NCI-H1694 treated with DMSO at 0.1 percent for 48 hours (cell line): ENCODE measurements around the gene LRATD1.
A peak's percentile ranks its signal among the peaks of the same experiment; 100 is the strongest.
"Not testable (repeated sequence)": the region's sequence is repeated elsewhere in the genome, so short reads cannot be mapped to it uniquely, and the experiment has no call there.

Experiments used
- DNase-seq: peaks from one replicate; lab custom pipeline; 2025; lab: John Stamatoyannopoulos, UW

Gene LRATD1

GRCh38 chr2:14632133-14632936 is at the start of gene LRATD1:
LRATD1 (plus strand) TSS chr2:14632717; CDS start chr2:14633980, 1,263 bp downstream.
- peak; percentile 62 for DNase-seq

GRCh38 chr2:14583059-14583458 is 49.5 kb upstream of the LRATD1 start:
- DNase-seq = no peak

GRCh38 chr2:14583802-14584201 is 48.7 kb upstream of the LRATD1 start:
- DNase-seq = no peak

GRCh38 chr2:14587119-14587518 is 45.4 kb upstream of the LRATD1 start:
- DNase-seq = no peak

GRCh38 chr2:14601156-14601770 is 31.3 kb upstream of the LRATD1 start:
- no peak for DNase-seq

GRCh38 chr2:14602309-14602708 is 30.2 kb upstream of the LRATD1 start:
- DNase-seq = no peak

GRCh38 chr2:14603676-14604075 is 28.8 kb upstream of the LRATD1 start:
- DNase-seq = no peak

GRCh38 chr2:14608245-14608644 is 24.3 kb upstream of the LRATD1 start:
- DNase-seq = no peak

- DNase-seq = no peak
Observed at GRCh38 chr2:14614017-14614416, 18.5 kb upstream of the LRATD1 start.

- no peak for DNase-seq
Observed at GRCh38 chr2:14615121-14615520, 17.4 kb upstream of the LRATD1 start.

GRCh38 chr2:14615760-14616159 is 16.8 kb upstream of the LRATD1 start:
- DNase-seq = no peak

- no peak for DNase-seq
Observed at GRCh38 chr2:14616342-14616741, 16.2 kb upstream of the LRATD1 start.

DNA sequence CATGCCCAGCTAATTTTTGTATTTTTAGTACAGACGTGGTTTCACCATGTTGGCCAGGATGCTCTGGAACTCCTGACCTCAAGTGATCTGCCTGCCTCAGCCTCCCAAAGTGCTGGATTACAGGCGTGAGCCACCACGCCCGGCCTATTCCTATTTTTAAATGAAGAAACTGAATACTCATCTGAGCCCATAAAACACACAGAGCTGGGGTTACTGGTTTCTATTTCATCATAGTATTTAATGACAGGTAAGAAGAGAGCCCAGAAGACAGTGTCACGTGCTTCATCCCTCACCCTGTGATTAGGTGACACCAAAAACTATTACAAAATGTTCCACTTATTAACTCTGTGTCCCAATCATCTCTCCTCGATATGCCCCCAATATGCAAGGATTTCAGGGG is 15.6 kb upstream of the LRATD1 start:
- no peak for DNase-seq

- DNase-seq = no peak
Observed at GRCh38 chr2:14619441-14619840, 13.1 kb upstream of the LRATD1 start.

DNA sequence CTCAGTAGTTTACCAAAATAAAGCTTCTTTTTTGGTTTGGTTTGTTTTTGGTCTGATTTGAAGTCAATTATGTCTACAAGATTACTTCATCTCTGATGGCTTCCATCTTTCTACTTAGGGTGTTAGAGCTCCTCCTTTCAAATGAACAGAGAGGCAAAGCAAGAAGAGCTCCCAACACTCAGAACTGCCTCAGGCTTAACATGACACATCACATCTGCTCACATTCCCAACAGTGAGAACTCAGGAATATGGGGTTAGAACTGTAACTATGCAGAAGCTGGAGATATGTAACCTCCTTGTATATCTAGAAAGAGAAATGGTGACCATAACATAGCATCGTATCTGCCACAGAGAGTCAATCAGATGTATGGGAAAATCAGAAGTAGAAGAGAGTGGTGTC is 11.4 kb upstream of the LRATD1 start:
- DNase-seq = no peak

DNA sequence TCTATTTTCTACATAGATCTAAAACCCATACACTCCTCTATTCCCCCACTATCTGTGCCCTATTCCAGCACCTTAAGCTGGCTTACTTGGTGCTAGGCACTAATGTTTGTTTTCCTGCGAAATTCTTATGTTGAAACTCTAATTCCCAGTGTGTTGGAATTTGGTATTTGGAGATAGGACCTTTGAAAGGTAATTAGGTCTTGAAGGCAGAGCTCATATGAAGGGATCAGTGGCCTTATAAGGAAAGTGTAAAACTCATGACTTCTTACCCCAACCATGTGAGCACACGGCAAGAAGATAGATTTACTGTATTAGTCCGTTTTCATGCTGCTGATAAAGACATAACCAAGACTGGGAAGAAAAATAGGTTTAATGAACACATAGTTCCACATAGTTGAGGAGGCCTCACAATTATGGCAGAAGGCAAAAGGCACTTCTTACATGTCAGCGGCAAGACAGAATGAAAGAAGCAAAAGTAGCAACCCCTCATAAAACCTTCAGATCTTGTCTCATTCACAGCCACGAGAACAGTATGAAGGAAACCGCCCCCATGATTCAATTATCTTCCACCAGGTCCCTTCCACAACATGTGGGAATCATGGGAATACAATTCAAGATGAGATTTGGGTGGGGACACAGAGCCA is 10.5 kb upstream of the LRATD1 start:
- DNase-seq = no peak

- DNase-seq = not testable (repeated sequence)
Observed at GRCh38 chr2:14622550-14622939, 10.0 kb upstream of the LRATD1 start.

GRCh38 chr2:14623237-14623636 is 9.3 kb upstream of the LRATD1 start:
- no peak for DNase-seq

GRCh38 chr2:14626873-14627272 is 5.6 kb upstream of the LRATD1 start:
- no peak for DNase-seq

GRCh38 chr2:14628901-14629300 is 3.6 kb upstream of the LRATD1 start:
- no peak for DNase-seq

DNA sequence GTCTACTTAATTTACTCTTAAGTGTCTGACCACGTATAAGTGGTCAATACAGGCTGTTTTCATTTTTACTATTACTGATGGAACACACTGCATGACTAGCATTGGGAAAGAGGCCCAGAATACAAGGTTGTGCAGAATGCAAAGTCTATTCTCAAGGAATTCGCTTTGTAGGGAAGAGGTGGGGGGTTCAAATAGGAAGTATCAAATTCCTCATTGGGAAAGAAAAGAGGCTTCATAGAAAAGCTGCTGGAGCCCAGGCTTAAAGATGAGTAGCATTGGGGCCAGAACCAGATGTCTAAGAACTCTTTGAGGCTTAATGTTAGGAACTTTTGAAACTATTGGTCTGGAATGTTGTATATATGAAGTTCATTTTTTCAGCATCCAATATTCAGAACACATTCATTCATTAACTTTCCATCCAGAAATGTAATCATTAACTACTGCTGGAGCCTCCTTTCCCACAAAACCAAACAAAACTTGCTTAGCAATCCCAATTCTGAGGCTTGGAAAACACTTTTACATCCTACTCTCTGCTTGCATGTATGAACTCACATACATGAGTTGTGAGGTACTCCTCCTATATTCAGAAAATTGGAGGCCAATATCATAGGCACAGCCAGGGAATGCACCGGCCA is 994 bp upstream of the LRATD1 start:
- DNase-seq = no peak

GRCh38 chr2:14633061-14633460 is 544 bp downstream of the LRATD1 start:
- peak; percentile 12 for DNase-seq
